ENCODE data around the gene ASH1L.
"Not testable (repeated sequence)": the region's sequence is repeated elsewhere in the genome, so short reads cannot be mapped to it uniquely, and the experiment has no call there.

Gene ASH1L

DNA sequence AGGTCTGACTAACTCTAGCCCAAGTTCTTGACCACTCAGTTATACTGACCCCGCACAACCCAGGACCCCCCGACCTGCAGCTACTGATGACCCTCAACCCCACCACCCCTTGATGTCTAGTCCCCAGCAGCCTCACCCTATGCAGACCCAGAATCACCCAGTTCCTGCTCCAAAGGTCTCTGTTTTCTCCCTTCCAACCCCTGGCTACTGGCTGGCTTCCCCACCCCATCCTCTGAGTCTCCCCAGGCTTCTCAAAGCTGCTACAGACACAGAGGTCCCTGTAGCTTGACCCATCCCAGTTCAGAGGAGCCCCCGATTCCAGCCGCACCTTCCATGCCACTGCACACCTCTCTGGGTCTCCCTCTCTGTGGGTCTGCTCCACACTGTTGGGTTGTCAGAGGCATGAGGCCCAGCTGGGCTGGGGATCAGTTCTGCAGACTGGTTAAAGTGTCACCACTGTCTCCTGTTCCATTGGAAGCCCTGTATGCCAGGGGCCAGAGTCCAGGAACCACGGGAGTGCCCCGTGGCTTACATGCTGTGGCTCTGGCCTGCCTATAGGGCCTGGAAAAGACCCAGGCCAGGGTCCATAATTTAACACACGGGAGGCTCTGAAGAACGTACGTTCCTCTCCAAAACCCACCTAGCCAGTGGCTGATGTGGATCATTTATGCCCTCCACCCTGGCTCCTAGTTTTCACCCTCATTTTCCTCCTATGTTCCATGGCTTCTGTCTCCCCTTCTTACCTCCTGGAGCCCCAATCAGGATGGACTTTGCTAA is 261.9 kb downstream of the ASH1L start:
- no peak for DNase-seq

DNA sequence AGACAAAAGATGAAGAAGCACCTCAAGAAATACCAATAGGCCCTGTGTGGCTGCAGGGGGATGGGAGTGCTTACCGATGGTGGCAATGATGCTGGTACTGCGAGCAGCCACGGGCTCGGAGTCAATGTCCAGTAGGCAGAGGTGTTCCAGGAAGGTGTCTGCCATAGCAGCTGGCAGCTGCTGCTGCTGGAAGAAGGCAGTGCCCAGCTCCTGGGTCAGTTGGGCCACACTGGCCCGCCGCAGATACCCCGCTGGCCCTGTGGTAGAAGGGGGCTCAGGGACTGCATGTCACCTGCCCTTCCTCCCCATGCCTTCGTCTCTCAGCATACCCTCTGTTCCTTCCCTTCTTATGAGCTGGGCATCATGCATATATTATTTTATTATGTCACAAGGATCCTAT is 262.6 kb downstream of the ASH1L start:
- no peak for DNase-seq

DNA sequence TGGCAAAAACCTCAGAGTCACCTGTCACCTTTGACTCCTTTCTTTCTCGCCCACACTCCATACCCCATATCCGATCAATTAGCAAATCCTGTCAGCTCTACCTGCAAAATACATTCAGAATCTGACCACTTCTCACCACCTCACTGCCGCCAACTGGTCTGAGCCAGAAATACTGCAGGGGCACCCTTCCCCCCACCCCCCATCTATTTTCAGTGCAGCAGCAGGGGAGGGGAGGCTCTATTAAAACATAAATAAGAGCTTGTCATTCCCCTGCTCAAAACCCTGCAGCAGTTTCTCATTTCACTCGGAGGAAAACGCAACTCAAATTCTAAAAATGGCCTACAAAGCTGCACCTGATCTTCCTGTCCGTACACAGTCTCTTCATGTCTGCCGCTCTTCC is 265.2 kb downstream of the ASH1L start:
- DNase-seq: no peak

DNA sequence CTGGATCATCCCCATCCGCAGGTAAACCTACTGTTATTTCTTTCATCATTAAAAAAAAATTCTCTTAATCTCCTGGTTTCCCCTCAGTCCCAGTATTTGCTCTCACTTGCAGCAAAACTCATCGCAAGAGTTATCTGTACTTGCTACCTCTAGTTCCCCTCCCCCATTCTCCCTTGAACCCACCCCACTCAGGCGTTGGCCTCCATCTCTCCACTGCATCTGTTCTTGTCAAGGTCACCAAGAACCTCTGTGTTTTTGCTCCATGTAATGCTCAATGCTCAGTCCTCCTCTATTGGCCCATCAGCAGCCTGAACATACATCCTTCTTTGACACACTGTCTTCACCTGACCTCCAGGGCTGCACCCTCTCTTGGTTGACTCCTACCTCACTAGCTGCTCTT is 265.9 kb downstream of the ASH1L start:
- DNase-seq: no peak

DNA sequence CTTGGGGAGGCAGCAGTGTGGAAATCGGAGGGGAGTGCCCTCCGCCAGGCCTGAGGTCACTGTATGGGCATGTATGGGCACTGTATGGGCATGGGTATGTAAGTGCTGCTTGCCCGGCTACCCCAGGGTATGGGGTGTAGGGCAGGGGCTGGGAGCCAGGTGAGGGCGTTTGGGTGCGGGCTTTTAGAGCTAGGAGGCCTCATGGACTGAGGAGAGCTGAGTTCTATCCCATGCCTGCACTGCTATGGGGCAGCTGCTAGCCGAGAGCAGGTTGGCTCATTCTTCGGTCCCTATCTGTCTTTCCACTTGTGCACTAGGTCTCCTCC is 266.7 kb downstream of the ASH1L start:
- DNase-seq: no peak

DNA sequence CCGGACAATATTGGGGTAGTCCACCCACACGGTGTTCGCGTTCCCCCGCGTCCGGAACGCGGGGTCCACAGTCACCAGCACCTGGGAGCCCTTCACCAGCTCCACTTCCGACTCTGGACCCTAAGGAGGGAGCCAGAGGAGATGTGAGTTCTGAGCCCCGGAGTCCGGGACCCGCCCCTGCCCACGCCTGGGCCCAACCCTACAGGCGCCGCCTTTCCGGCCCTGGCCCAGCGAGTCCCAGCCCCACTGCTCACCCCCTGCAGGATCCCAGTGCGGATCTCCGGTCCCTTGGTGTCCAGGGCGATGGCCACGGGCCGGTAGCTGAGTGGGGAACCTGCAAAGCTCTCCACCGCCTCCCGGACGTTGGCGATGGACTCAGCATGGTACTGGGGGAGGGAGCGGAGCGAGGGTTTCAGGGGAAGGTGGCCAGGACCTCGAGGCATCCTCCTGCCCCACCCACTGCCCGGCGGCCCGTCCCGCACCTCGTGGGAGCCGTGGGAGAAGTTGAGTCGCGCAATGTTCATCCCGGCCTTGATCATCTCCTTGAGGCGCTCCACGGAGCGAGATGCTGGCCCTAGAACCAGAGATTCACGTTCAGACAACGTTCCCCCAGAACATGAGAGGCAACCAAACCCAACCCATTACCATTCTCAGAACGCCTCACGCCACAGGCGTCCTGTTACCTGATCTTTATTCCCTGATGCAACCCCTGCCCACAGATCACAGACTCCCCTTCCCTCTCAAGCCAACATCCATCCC is 267.2 kb downstream of the ASH1L start:
- no peak for DNase-seq

DNA sequence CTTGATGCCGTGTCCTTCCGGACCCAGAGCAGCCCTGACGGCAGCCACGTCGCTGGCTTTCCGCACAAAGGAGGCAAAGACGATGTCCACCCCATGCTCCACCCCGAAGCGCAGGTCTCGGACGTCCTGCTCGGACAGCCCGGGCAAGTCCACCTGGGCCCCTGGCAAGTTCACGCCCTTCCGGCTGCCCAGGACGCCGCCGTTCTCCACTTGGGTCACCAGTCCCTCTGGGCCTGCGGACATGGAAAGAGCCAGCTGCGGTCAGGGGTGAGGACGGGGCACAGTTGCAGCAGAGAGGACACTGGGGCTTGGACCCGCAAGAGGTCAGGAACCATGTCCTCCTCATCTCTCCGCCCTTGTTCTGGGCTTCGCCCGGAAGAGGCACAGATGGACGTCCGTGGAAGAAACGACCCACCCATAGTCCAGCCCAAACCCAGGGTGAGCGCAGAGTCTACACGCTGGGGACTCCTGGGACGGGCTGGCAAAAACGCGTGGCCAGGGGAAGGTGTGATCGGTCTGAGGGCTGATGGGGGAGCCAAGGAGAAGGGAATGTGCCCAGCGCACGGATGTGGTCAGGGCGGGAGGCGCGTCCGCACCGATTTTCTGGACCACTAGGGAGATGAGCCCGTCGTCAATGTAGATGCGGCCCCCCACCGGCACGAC is 268.0 kb downstream of the ASH1L start:
- no peak for DNase-seq

DNA sequence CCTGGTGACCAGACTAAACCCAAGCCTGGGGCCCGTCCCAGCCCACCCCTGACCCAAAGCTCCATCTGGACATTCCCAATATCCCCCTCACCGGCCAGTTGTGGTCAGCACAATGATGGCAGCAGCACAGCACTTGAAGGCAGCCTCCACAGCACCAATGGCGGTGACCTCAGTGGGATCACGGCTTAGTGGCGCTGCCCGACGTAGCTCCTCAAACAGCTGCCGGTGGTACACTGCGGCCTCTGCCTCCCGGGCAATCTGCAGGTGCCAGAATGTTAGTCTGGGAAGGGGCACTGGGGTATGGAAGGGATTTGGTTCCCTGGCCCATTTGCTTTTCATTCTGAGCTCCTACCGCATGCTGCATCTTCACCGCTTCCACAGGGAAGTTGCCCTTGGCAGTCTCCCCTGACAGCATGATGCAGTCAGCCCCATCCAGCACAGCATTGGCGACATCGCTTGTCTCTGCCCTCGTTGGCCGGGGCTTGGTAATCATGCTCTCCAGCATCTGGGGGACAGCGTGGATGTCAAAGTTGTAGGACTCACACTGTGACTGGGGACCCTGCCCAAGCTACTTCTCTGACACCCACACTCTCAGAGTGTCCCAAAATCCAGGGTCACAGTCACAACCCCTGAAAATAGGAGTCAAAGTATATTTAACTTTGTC is 269.4 kb downstream of the ASH1L start:
- no peak for DNase-seq

DNA sequence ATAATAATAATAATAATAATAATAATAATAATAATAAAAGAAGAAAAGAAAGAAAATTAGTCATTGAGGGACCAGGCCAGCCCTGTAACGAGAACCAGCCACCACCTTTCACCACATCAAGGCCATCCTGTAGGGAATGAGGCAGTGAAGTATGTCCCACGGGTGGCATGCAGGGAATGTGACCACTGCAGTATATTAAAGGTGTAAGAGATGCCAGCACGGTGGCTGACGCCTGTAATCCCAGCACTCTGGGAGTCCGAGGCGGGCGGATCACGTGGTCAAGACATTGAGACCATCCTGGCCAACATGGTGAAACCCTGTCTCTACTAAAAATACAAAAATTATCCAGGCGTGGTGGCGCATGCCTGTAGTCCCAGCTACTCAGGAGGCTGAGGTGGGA is 271.6 kb downstream of the ASH1L start:
- not testable (repeated sequence) for DNase-seq

DNA sequence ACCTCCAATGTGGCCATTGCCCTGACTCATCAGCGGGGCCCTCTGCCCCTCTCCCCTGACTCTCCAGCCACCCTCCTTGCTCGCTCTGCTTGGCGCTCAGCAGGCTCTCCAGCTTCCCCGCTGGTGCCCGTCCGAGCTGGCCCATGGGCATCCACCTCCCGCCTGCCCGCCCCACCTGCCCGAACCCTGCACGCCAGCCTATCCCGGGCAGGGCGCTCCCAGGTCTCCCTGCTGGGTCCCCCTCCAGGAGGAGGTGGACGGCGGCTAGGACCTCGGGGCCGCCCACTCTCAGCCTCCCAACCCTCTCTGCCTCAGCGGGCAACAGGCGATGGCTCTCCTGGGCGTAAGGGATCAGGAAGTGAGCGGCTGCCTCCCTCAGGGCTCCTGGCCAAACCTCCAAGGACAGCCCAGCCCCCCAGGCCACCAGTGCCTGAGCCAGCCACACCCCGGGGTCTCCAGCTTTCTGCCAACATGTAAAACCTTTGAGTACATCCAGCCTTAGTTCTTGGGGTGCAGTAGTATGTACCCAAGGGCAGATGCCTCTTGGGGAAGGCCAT is 274.5 kb downstream of the ASH1L start:
- DNase-seq: no peak

DNA sequence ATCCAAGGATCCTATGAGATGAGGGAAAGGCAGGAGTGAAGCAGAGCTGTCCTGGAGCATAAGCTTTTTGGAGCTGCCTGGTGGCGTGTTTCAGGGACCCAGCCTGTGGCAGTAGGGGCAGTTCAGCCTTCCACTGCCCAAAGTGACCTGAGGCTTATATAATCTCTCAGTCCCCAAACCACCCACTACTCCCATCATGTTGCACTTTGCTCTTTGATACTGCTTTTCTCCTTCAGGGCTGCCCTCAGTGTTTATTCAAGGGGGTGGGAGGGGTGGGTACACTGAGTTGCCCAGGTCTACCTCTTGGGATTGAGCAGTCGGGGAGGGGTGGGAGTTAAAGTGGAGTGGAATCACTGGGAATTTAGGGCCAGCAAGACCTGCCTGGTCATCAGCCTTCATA is 276.1 kb downstream of the ASH1L start:
- no peak for DNase-seq

DNA sequence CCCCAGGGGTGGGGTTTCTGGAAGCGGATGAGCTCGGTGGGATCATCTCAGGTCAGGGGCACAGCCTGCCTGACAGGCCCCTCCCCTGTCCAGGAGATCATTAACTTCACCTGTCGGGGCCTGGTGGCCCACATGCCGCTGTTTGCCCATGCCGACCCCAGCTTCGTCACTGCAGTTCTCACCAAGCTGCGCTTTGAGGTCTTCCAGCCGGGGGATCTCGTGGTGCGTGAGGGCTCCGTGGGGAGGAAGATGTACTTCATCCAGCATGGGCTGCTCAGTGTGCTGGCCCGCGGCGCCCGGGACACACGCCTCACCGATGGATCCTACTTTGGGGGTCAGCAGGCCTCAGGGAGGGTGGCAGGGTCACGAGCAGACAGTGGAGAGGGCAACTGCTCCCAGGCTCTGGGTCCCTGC is 277.0 kb downstream of the ASH1L start:
- no peak for DNase-seq

Measured in GOT3 (cell line).